H1 (cell line): ENCODE data around the gene NMRK1. TPM values are rescaled to one million over a fixed set of nuclear protein-coding genes. Genes with fewer than 3 reads are reported as not detected.

Experiments used
- CTCF ChIA-PET: fragments of 300-600 bp; sonication (Branson Sonifier 250); formaldehyde crosslinking; loops from one replicate; lab custom pipeline; 2021; ENCODE audit not compliant: partially characterized antibody; lab: Charles Lee
- POLR2A ChIA-PET: fragments of 300-600 bp; sonication (Branson Sonifier 250); formaldehyde crosslinking; loops from one replicate; lab custom pipeline; 2021; ENCODE audit warnings: inconsistent platforms; ENCODE audit not compliant: partially characterized antibody; lab: Charles Lee
- DNase-seq, 2 experiments: peaks; one replicate each; pipeline versions ENCODE4 v3.0.0 to v3.0.0-alpha.2; 2010 to 2022; ENCODE audit warnings: low spot score in 2 of 2, low read depth in 1 of 2, mixed read lengths in 1 of 2
- FAIRE-seq: peaks from 2 replicates; lab custom pipeline; 2011; peaks lifted over from hg19 to GRCh38; lab: Jason Lieb, UNC
- H2AFZ ChIP-seq: 2 replicates; pipeline ENCODE4 v1.8.1; 2012; ENCODE audit warnings: low read length, inconsistent platforms
- H2AK5ac ChIP-seq: 2 replicates; pipeline ENCODE4 v1.6.1; 2013; ENCODE audit warnings: low read depth, low read length
- H2BK120ac ChIP-seq: replicated peaks from 2 replicates; pipeline ENCODE3; 2013; ENCODE audit warnings: low read depth, low read length, inconsistent platforms
- H2BK12ac ChIP-seq: 2 replicates; pipeline ENCODE4 v1.6.1; 2013; ENCODE audit warnings: low read depth, low read length
- H2BK15ac ChIP-seq: 2 replicates; pipeline ENCODE4 v1.6.1; 2013; ENCODE audit warnings: low read length
- H2BK20ac ChIP-seq: 2 replicates; pipeline ENCODE4 v1.6.1; 2013; ENCODE audit warnings: low read length
- H2BK5ac ChIP-seq: 2 replicates; pipeline ENCODE4 v1.6.1; 2013; ENCODE audit warnings: low read depth, low read length
- H3K14ac ChIP-seq: 2 replicates; pipeline ENCODE4 v1.6.1; 2013; ENCODE audit warnings: inconsistent platforms; ENCODE audit not compliant: insufficient read length
- H3K18ac ChIP-seq: 2 replicates; pipeline ENCODE4 v1.6.1; 2013; ENCODE audit warnings: low read length; ENCODE audit errors: extremely low read depth
- H3K23ac ChIP-seq: 2 replicates; pipeline ENCODE4 v1.6.1; 2013; ENCODE audit warnings: inconsistent platforms; ENCODE audit not compliant: insufficient read length
- H3K23me2 ChIP-seq: 2 replicates; pipeline ENCODE4 v1.6.1; 2013; ENCODE audit warnings: low read depth, low read length
- H3K27ac ChIP-seq: 2 replicates; pipeline ENCODE4 v1.6.1; 2011; ENCODE audit warnings: low read depth, low read length, inconsistent platforms
- H3K27me3 ChIP-seq, 4 experiments: replicated peaks in 1 of 4; 1 replicate in 1 of 4; 2 replicates in 3 of 4; pipeline versions ENCODE4 v1.6.1 to v1.8.1; 2011 to 2013; ENCODE audit warnings: low read length in 3 of 4, mild to moderate bottlenecking in 3 of 4, inconsistent platforms in 2 of 4, mixed read lengths in 2 of 4, moderate library complexity in 1 of 4; ENCODE audit not compliant: control insufficient read depth in 3 of 4, insufficient read depth in 3 of 4; ENCODE audit errors: extremely low read depth in 1 of 4
- H3K36me3 ChIP-seq, 4 experiments: 2 replicates each; pipeline versions ENCODE4 v1.6.1 to v1.8.1; 2011 to 2013; ENCODE audit warnings: mild to moderate bottlenecking in 4 of 4, low read length in 3 of 4, moderate library complexity in 2 of 4, control low read depth in 1 of 4, inconsistent platforms in 1 of 4; ENCODE audit not compliant: insufficient read depth in 4 of 4, control insufficient read depth in 2 of 4
- H3K4ac ChIP-seq: replicated peaks from 2 replicates; pipeline ENCODE3; 2013; ENCODE audit warnings: low read length, low read depth, mixed read lengths, inconsistent platforms; ENCODE audit not compliant: insufficient read length
- H3K4me1 ChIP-seq, 4 experiments: replicated peaks in 1 of 4; 1 replicate in 1 of 4; 2 replicates in 3 of 4; pipeline versions ENCODE4 v1.6.1 to v1.8.1; 2011 to 2013; ENCODE audit warnings: low read length in 3 of 4, inconsistent platforms in 2 of 4, mixed read lengths in 1 of 4; ENCODE audit not compliant: insufficient read depth in 4 of 4, control insufficient read depth in 3 of 4
- H3K4me2 ChIP-seq, 2 experiments: 2 replicates each; pipeline versions ENCODE4 v1.6.1 to v1.8.1; 2011 to 2013; ENCODE audit warnings: low read depth in 2 of 2, low read length in 2 of 2, control low read depth in 1 of 2, inconsistent platforms in 1 of 2, mild to moderate bottlenecking in 1 of 2; ENCODE audit not compliant: insufficient read depth in 1 of 2
- H3K4me3 ChIP-seq, 4 experiments: fragments of 200-600, 300-600 bp in 1 of 4; sonication (generic), shearing (Covaris generic), sonication (Bioruptor Twin) in 1 of 4; 2 replicates each; pipeline versions ENCODE4 v1.5.1 to v1.8.1; 2011 to 2016; ENCODE audit warnings: low read length in 4 of 4, low read depth in 3 of 4, control low read depth in 2 of 4, inconsistent platforms in 2 of 4, mild to moderate bottlenecking in 2 of 4, mixed read lengths in 1 of 4, moderate library complexity in 1 of 4; ENCODE audit not compliant: insufficient read depth in 2 of 4; ENCODE audit errors: extremely low read depth in 1 of 4
- H3K56ac ChIP-seq: replicated peaks from 2 replicates; pipeline ENCODE3; 2013; ENCODE audit warnings: low read depth, mild to moderate bottlenecking, mixed read lengths, low read length, inconsistent platforms; ENCODE audit not compliant: insufficient read length
- H3K79me1 ChIP-seq: 2 replicates; pipeline ENCODE4 v1.6.1; 2013; ENCODE audit warnings: low read depth, low read length, control low read depth
- H3K79me2 ChIP-seq, 2 experiments: 2 replicates each; pipeline versions ENCODE4 v1.6.1 to v1.8.1; 2012 to 2013; ENCODE audit warnings: low read length in 2 of 2, mild to moderate bottlenecking in 2 of 2, inconsistent platforms in 1 of 2; ENCODE audit not compliant: insufficient read depth in 2 of 2, control insufficient read depth in 1 of 2
- H3K9ac ChIP-seq, 4 experiments: replicated peaks in 1 of 4; 1 replicate in 1 of 4; 2 replicates in 3 of 4; pipeline versions ENCODE4 v1.6.1 to v1.8.1; 2011 to 2013; ENCODE audit warnings: low read depth in 3 of 4, low read length in 3 of 4, control low read depth in 2 of 4, mild to moderate bottlenecking in 2 of 4, moderate library complexity in 2 of 4, inconsistent platforms in 1 of 4; ENCODE audit errors: extremely low read depth in 1 of 4
- H3K9me3 ChIP-seq, 2 experiments: 2 replicates each; pipeline versions ENCODE4 v1.6.1 to v1.8.1; 2012 to 2013; ENCODE audit warnings: mild to moderate bottlenecking in 2 of 2, moderate library complexity in 2 of 2, control low read depth in 1 of 2, inconsistent platforms in 1 of 2, low read depth in 1 of 2, low read length in 1 of 2, mixed read lengths in 1 of 2; ENCODE audit not compliant: insufficient read depth in 2 of 2
- H4K20me1 ChIP-seq, 2 experiments: replicated peaks in 1 of 2; 2 replicates each; pipeline versions ENCODE3 to v1.8.1; 2011 to 2013; ENCODE audit warnings: inconsistent platforms in 2 of 2, low read length in 2 of 2, mild to moderate bottlenecking in 1 of 2; ENCODE audit not compliant: insufficient read depth in 2 of 2, control insufficient read depth in 1 of 2
- H4K5ac ChIP-seq: 2 replicates; pipeline ENCODE4 v1.6.1; 2013; ENCODE audit warnings: low read length, low read depth, mixed read lengths, inconsistent platforms; ENCODE audit not compliant: insufficient read length
- H4K8ac ChIP-seq: 2 replicates; pipeline ENCODE4 v1.8.0; 2013; ENCODE audit warnings: mild to moderate bottlenecking, moderate library complexity, low read length, inconsistent platforms; ENCODE audit not compliant: insufficient read depth; ENCODE audit errors: extremely low read depth
- H4K91ac ChIP-seq: replicated peaks from 2 replicates; pipeline ENCODE3; 2013; ENCODE audit warnings: low read length, mixed read lengths, inconsistent platforms; ENCODE audit not compliant: insufficient read length
- ATF3 ChIP-seq: IDR thresholded peaks from 2 replicates; pipeline ENCODE4 v1.6.1; 2011; ENCODE audit warnings: low read depth, mild to moderate bottlenecking, low read length; ENCODE audit not compliant: insufficient read depth
- POLR2A ChIP-seq, 2 experiments: IDR thresholded peaks; 1 replicate in 1 of 2; 2 replicates in 1 of 2; pipeline ENCODE4 v1.6.1; 2011; ENCODE audit warnings: low read depth in 2 of 2, low read length in 2 of 2, mild to moderate bottlenecking in 2 of 2; ENCODE audit errors: control extremely low read depth in 1 of 2
- SIN3A ChIP-seq, 2 experiments: IDR thresholded peaks in 1 of 2; conservative IDR thresholded peaks in 1 of 2; 2 replicates each; pipeline ENCODE4 v1.6.1; 2011 to 2012; ENCODE audit warnings: low read length in 2 of 2, improper control_type of control experiment in 1 of 2, low read depth in 1 of 2, mild to moderate bottlenecking in 1 of 2
- WGBS, 2 experiments: shearing (Covaris generic) in 1 of 2; methylation state at CpG; one replicate each; pipeline versions ENCODE4 v1.1.6 to v1.1.7; 2013 to 2015; ENCODE audit warnings: low lambda C conversion rate in 2 of 2, mixed read lengths in 2 of 2, inconsistent platforms in 1 of 2, low coverage in 1 of 2, missing lambda C conversion rate in 1 of 2; ENCODE audit not compliant: insufficient replicate concordance in 2 of 2, insufficient coverage in 1 of 2, insufficient read length in 1 of 2; ENCODE audit errors: extremely low coverage in 1 of 2, missing lambda C conversion rate in 1 of 2; 5-methylcytosine and 5-hydroxymethylcytosine counted together
- polyA plus RNA-seq, 7 experiments: library from polyadenylated mRNA; depleted of rRNA in 3 of 7; stranded (reverse) in 5 of 7; unstranded in 2 of 7; fragments of >200 nt in 5 of 7; fragments of 200-250 nt in 2 of 7; gene quantifications; 1 replicate in 5 of 7; 2 replicates in 1 of 7; 4 replicates in 1 of 7; pipeline versions ENCODE4 v1.2.1 to v1.2.3, GENCODE V29; 2011 to 2013; ENCODE audit warnings: missing spikeins in 2 of 7, mixed read lengths in 2 of 7
- total RNA-seq: library from RNA; stranded (reverse); fragmentation: NEBNext Ultra II Directional; extraction: Animal tissue kit (Norgen Biotek cat#: 25700); gene quantifications from 2 replicates; pipeline ENCODE4 v1.2.1, GENCODE V29; 2021

The NMRK1 gene
- total and polyA plus RNA-seq, 2 of the 8 experiments (the other 6 are each of a cell fraction or from before 2014, with no cell fraction given), result 5.8 to 8.1 TPM

DNA sequence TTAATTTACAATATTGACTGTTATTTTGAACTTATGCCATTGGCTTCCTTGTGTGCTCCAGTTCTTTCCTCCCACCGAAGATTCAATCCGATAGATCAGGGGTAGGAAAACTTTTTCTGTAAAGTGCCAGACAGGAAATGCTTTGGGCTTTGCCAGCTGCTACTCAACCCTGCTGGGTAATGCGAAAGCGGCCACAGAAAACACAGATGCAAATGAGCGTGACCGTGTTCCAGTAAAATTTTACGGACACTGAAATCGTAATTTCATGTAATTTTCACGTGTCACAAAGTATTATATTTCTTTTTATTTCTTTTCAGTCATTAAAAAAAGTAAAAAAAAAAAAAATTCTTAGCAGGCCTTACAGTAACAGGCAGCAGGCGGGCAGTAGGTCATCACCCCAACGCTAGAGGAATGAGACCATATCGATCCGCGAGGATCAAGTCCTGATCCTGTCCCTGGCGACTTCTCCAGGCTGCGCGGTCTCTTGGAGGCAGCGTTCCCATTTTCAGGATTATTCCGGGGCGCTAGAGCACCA lies 599 bp downstream of the NMRK1 start:
- no peak overlapping the region for H2BK20ac ChIP-seq
- H3K14ac ChIP-seq, result peak overlapping the region; percentile 80
- ChIA-PET CTCF (interaction anchor here (0.5 to 1.6 kb wide), 4 partner anchors 11 to 1180 kb away, joined by 3 to 9 read pairs (median 3); no protein-coding TSS in a partner anchor), POLR2A (interaction anchor here (0.7 to 2.5 kb wide), 6 partner anchors 58 to 803 kb away, joined by 3 to 12 read pairs (median 3); partner anchors contain the start of genes CARNMT1 and PCSK5)
- H3K79me1 ChIP-seq, result no peaks in the 10 kb centered on the region; the same call in 1 of the 2 replicates
- peaks cover 0 to 9% of the 10 kb centered on the region in 2 experiments; a peak in 2 of 4 replicates for H3K79me2 ChIP-seq
- peak overlapping the region; percentile 91 for H2BK5ac ChIP-seq
- no peak overlapping the region for H2BK15ac ChIP-seq
- peaks cover 2% of the 10 kb centered on the region; the same call in 1 of the 2 replicates for H3K23me2 ChIP-seq
- TF ChIP-seq ATF3 (no peak), SIN3A (conservative IDR thresholded peaks at IDR 0.05 in 1 of 2, IDR thresholded peaks at IDR 0.05 in 1 of 2; ENCODE audit: low read depth in 1 of 2, low read length in 2 of 2) (0 out of 4 replicates have a peak, but pooled peaks of 1 of the 2 experiments have one; percentile 43), POLR2A (IDR thresholded peaks at IDR 0.05; ENCODE audit: control extremely low read depth in 1 of 2, low read depth in 2 of 2, low read length in 2 of 2) (0 out of 3 replicates have a peak, but pooled peaks of 1 of the 2 experiments have one; percentile 64)
- peak overlapping the region; percentile 83 for H3K56ac ChIP-seq
- peaks cover 0 to 1% of the 10 kb centered on the region in 2 experiments for H4K20me1 ChIP-seq
- H2BK120ac ChIP-seq, result no peak overlapping the region
- peaks cover 0 to 3% (median 0%) of the 10 kb centered on the region in 4 experiments; a peak in 1 of 8 replicates for H3K36me3 ChIP-seq
- peak overlapping the region; percentile 87 for H4K91ac ChIP-seq
- H3K4me3 ChIP-seq, result peak overlapping the region; percentile 75 to 85 (median 80)
- DNase-seq, result no peak
- FAIRE-seq, result no peak
- H3K9ac ChIP-seq, result peak overlapping the region; percentile 61 to 86 (median 84)
- H3K27ac ChIP-seq, result peak overlapping the region; percentile 81
- no peak overlapping the region for H3K23ac ChIP-seq
- no peak overlapping the region for H2AK5ac ChIP-seq
- H4K5ac ChIP-seq, result peak overlapping the region; percentile 92
- peak overlapping the region; percentile 96; the same call in 1 of the 2 replicates for H2AFZ ChIP-seq
- H3K4me1 ChIP-seq, result peaks cover 0 to 9% (median 5%) of the 10 kb centered on the region in 4 experiments; a peak in 4 of 7 replicates
- H3K4me2 ChIP-seq, result peak overlapping the region; percentile 75 to 95
- no peaks in the 10 kb centered on the region for H3K9me3 ChIP-seq
- H4K8ac ChIP-seq, result peak overlapping the region; percentile 28; the same call in 1 of the 2 replicates
- no peaks in the 10 kb centered on the region for H3K27me3 ChIP-seq
- 8% methylated on average over 20 of the region's 20 CpGs; no CpG with 5 or more reads in 1 of the 2 experiments for WGBS, 2 experiments
- 0 out of 2 replicates have a peak overlapping the region, but pooled peaks have one; percentile 13 for H2BK12ac ChIP-seq
- H3K18ac ChIP-seq, result peak overlapping the region; percentile 93; the same call in 1 of the 2 replicates
- H3K4ac ChIP-seq, result no peak overlapping the region
